GM21786 (cell line): ENCODE data around the gene MRPL4.

Experiments used
- ATAC-seq: cut with Tn5 transposase; IDR thresholded peaks from one replicate; pipeline ENCODE4 v1.9.1; 2021; ENCODE audit not compliant: unreplicated experiment

MRPL4 gene

GRCh38 chr19:10288662-10289166 is 36.7 kb downstream of the MRPL4 start:
- ATAC-seq, result no peak

GRCh38 chr19:10289167-10289835 is 37.3 kb downstream of the MRPL4 start:
- no peak for ATAC-seq

- ATAC-seq, result no peak
These were observed 37.9 kb downstream of the MRPL4 start, which contains the start of gene ICAM5 for GRCh38 chr19:10289836-10290356. Gene ICAM5 (plus strand): TSS chr19:10289952. CDS start chr19:10290044, 92 bp downstream.

- ATAC-seq, result no peak
These were observed 38.4 kb downstream of the MRPL4 start for GRCh38 chr19:10290357-10290875.

GRCh38 chr19:10290876-10291553 is 39.0 kb downstream of the MRPL4 start:
- ATAC-seq, result no peak

- no peak for ATAC-seq
These were observed 39.7 kb downstream of the MRPL4 start for GRCh38 chr19:10291554-10292205.

GRCh38 chr19:10292206-10292788 is 40.3 kb downstream of the MRPL4 start:
- peak; percentile 50 for ATAC-seq

- no peak for ATAC-seq
These were observed 41.0 kb downstream of the MRPL4 start for GRCh38 chr19:10292789-10293636.

- ATAC-seq, result no peak
These were observed 41.8 kb downstream of the MRPL4 start for GRCh38 chr19:10293637-10294367.

GRCh38 chr19:10294368-10294697 is 42.3 kb downstream of the MRPL4 start:
- no peak for ATAC-seq

GRCh38 chr19:10295305-10295846 is 43.4 kb downstream of the MRPL4 start:
- ATAC-seq, result peak; percentile 46

GRCh38 chr19:10295847-10296591 is 44.0 kb downstream of the MRPL4 start:
- ATAC-seq, result no peak

- no peak for ATAC-seq
These were observed 47.8 kb downstream of the MRPL4 start for GRCh38 chr19:10299545-10300458.

GRCh38 chr19:10305139-10305806 is 53.3 kb downstream of the MRPL4 start:
- ATAC-seq, result no peak

GRCh38 chr19:10306327-10306726 is 54.3 kb downstream of the MRPL4 start:
- no peak for ATAC-seq

- no peak for ATAC-seq
These were observed 57.4 kb downstream of the MRPL4 start, which contains the start of gene ZGLP1 for GRCh38 chr19:10309423-10309822. Gene ZGLP1 (minus strand): TSS chr19:10309815.
